ENCODE results near the gene PPFIBP1. TPM values are rescaled to one million over a fixed set of nuclear protein-coding genes. Genes with fewer than 3 reads are reported as not detected.

PPFIBP1 gene
- total and polyA plus RNA-seq, 2 of the 4 experiments (the other 2 are of a cell fraction), result 30.4 to 72.2 TPM

- Histone ChIP-seq H2BK120ac (ENCODE audit: low read depth, low read length) (peak overlapping the region; percentile 62), H2AK9ac (replicated peaks; ENCODE audit: low read depth, low read length, poor library complexity) (no peak overlapping the region), H4K5ac (ENCODE audit: low read depth, low read length) (no peak overlapping the region), H3K4me2 (ENCODE audit: low read depth, low read length) (no peak overlapping the region), H3K9me3 (ENCODE audit: control insufficient read depth, insufficient read depth, low read length) (no peaks in the 10 kb centered on the region), H2BK20ac (ENCODE audit: low read depth, low read length) (peak overlapping the region; percentile 42; the same call in 1 of the 2 replicates), H2BK15ac (ENCODE audit: low read depth, low read length) (peak overlapping the region; percentile 71; the same call in 2 of the 3 replicates), H4K8ac (ENCODE audit: low read depth in 2 of 2, low read length in 2 of 2) (no peak overlapping the region; a peak in 1 of 4 replicates), H3K23ac (ENCODE audit: low read depth, low read length) (peak overlapping the region; percentile 78; the same call in 1 of the 2 replicates), H3K9me1 (ENCODE audit: insufficient read depth, low read length) (peaks cover 14% of the 10 kb centered on the region), H3K9ac (ENCODE audit: low read depth, low read length) (no peak overlapping the region), H2AK5ac (ENCODE audit: low read depth, low read length) (peak overlapping the region; percentile 71; the same call in 1 of the 2 replicates), H3K18ac (ENCODE audit: low read depth, low read length) (no peak overlapping the region), H3K14ac (replicated peaks; ENCODE audit: low read depth, low read length) (peak overlapping the region; percentile 90; the same call in 1 of the 2 replicates), H3K27me3 (ENCODE audit: control insufficient read depth, insufficient read depth, low read length) (no peaks in the 10 kb centered on the region), H3K27ac (ENCODE audit: insufficient read depth, low read length) (no peak overlapping the region), H3K4ac (ENCODE audit: low read depth, low read length) (peak overlapping the region; percentile 69), H4K91ac (ENCODE audit: insufficient read depth, low read depth, low read length) (peak overlapping the region; percentile 34; the same call in 1 of the 2 replicates), H2AFZ (replicated peaks; ENCODE audit: low read length, poor library complexity) (peak overlapping the region; percentile 59), H3K79me1 (ENCODE audit: low read depth in 1 of 2, low read length in 2 of 2) (peaks cover 44 to 77% of the 10 kb centered on the region in 2 experiments), H3K36me3 (ENCODE audit: control insufficient read depth, insufficient read depth, low read length) (peaks cover 9% of the 10 kb centered on the region), H3K4me1 (ENCODE audit: control insufficient read depth, insufficient read depth, low read length) (peaks cover 8% of the 10 kb centered on the region), H3K4me3 (ENCODE audit: insufficient read depth, low read depth, low read length) (no peak overlapping the region), H2BK5ac (ENCODE audit: low read depth, low read length, poor library complexity, severe bottlenecking) (peak overlapping the region; percentile 21), H4K20me1 (ENCODE audit: insufficient read depth, low read length) (0 out of 2 replicates have a peak, but pooled peaks cover 4% of the 10 kb centered on the region), H3K56ac (ENCODE audit: extremely low read depth, insufficient read depth, low read length) (no peak overlapping the region)
- DNase-seq (no peak), ATAC-seq (ENCODE audit: low read depth) (no peak)
- no TSS peak for BruUV-seq (replicated peaks)
- in situ Hi-C loops (cut with MboI; ENCODE audit: low sequenced_read_pairs), result no loop called here
- ChIA-PET POLR2A (ENCODE audit: unreplicated experiment) (no interaction called here), CTCF (no interaction called here)
- no peak for TF ChIP-seq MAFK (IDR thresholded peaks at IDR 0.05; ENCODE audit: low read depth, low read length)
- TF ChIP-seq RCOR1 (IDR thresholded peaks at IDR 0.05; ENCODE audit: insufficient replicate concordance, low read length), result no peak
- no peak for TF ChIP-seq SMC3 (IDR thresholded peaks at IDR 0.05; ENCODE audit: low read depth, low read length)
- no peak for TF ChIP-seq RFX5 (IDR thresholded peaks at IDR 0.05; ENCODE audit: low read depth, low read length)
- TF ChIP-seq CEBPB (IDR thresholded peaks at IDR 0.05; ENCODE audit: low read depth, low read length), result no peak
- TF ChIP-seq BHLHE40 (IDR thresholded peaks at IDR 0.05; ENCODE audit: low read depth, low read length), result no peak
- TF ChIP-seq CHD1 (IDR thresholded peaks at IDR 0.05; ENCODE audit: low read depth, low read length), result no peak
- no peak for TF ChIP-seq NFE2L2 (IDR thresholded peaks at IDR 0.05; ENCODE audit: low read depth, low read length)
- no peak for TF ChIP-seq FOS (IDR thresholded peaks at IDR 0.05; ENCODE audit: low read depth, low read length)
- no peak for TF ChIP-seq ELK1 (IDR thresholded peaks at IDR 0.05; ENCODE audit: borderline replicate concordance, low read depth, low read length)
- dilution Hi-C loops (cut with HindIII; ENCODE audit: low sequenced_read_pairs, unreplicated experiment), result no loop called here
- 100% methylated on average over 4 of the region's 6 CpGs; no CpG with 5 or more reads in 1 of the 2 experiments for WGBS, 2 experiments (ENCODE audit: extremely low coverage in 2 of 2, insufficient read length in 1 of 2)
- intact Hi-C loops (cut with micrococcal nuclease), result no loop called here
These were observed 60.0 kb downstream of the PPFIBP1 start for GRCh38 chr12:27583981-27584380.

All from IMR-90 (cell line).